K562 (cell line): ENCODE measurements around the gene PINK1. TPM values are rescaled to one million over a fixed set of nuclear protein-coding genes. Genes with fewer than 3 reads are reported as not detected.
A peak's percentile ranks its signal among the peaks of the same experiment; 100 is the strongest.

Source experiments
- CTCFL ChIP-seq: IDR thresholded peaks from 2 replicates; pipeline ENCODE4 v1.6.1; 2011; ENCODE audit warnings: borderline replicate concordance, low read depth, mild to moderate bottlenecking, moderate library complexity, low read length; ENCODE audit not compliant: insufficient read depth, poor library complexity, severe bottlenecking
- ELF1 ChIP-seq: fragments of 200-800 bp; sonication (Bioruptor generic); IDR thresholded peaks from 2 replicates; pipeline ENCODE4 v1.6.1; 2016; ENCODE audit warnings: missing genetic modification characterization, missing compliant biosample characterization
- FOXM1 ChIP-seq, 2 experiments: fragments of 450-650 bp in 1 of 2; sonication (generic) in 1 of 2; formaldehyde crosslinking in 1 of 2; IDR thresholded peaks; 2 replicates each; pipeline versions ENCODE4 v1.6.1 to v1.9.0; 2017 to 2022; ENCODE audit warnings: low read depth in 2 of 2, mild to moderate bottlenecking in 2 of 2, missing genetic modification reagents in 1 of 2, moderate library complexity in 1 of 2
- MBD2 ChIP-seq: sonication (generic); IDR thresholded peaks from 2 replicates; pipeline ENCODE4 v1.6.1; 2016; ENCODE audit warnings: low read depth, borderline replicate concordance
- MTA3 ChIP-seq: fragments of 450-650 bp; formaldehyde crosslinking; IDR thresholded peaks from 2 replicates; pipeline ENCODE4 v1.6.1; 2017; ENCODE audit warnings: mild to moderate bottlenecking, borderline replicate concordance
- NFYB ChIP-seq: IDR thresholded peaks from 2 replicates; pipeline ENCODE4 v1.6.1; 2011; ENCODE audit warnings: mild to moderate bottlenecking, moderate library complexity; ENCODE audit not compliant: insufficient read length; ENCODE audit errors: extremely low read depth
- PHB2 ChIP-seq: fragments of 450-650 bp; IDR thresholded peaks from 2 replicates; pipeline ENCODE4 v1.6.1; 2017; ENCODE audit warnings: low read depth
- POLR2AphosphoS2 ChIP-seq: IDR thresholded peaks from 2 replicates; pipeline ENCODE4 v1.6.1; 2012; ENCODE audit warnings: low read length, improper control_type of control experiment
- POLR2AphosphoS5 ChIP-seq: IDR thresholded peaks from 2 replicates; pipeline ENCODE4 v1.6.1; 2011; ENCODE audit warnings: mild to moderate bottlenecking, low read depth, low read length, moderate library complexity; ENCODE audit not compliant: control insufficient read depth, insufficient read depth
- RBBP5 ChIP-seq: fragments of 200-600 bp; sonication (generic); IDR thresholded peaks from 2 replicates; pipeline ENCODE4 v1.6.1; 2012; ENCODE audit warnings: borderline replicate concordance, mild to moderate bottlenecking, low read length, control low read depth, inconsistent platforms; ENCODE audit not compliant: insufficient read depth, poor library complexity, severe bottlenecking
- STAG1 ChIP-seq: sonication (generic); formaldehyde crosslinking; IDR thresholded peaks from 2 replicates; pipeline ENCODE4 v1.5.0; 2020; ENCODE audit warnings: missing genetic modification reagents, borderline replicate concordance
- TBP ChIP-seq: optimal IDR thresholded peaks from 2 replicates; pipeline ENCODE3; 2011; ENCODE audit warnings: low read depth, low read length, improper control_type of control experiment
- ZNF23 ChIP-seq: fragments of 250-450 bp; sonication (Bioruptor Pico); IDR thresholded peaks from 2 replicates; pipeline ENCODE4 v1.4.0; 2020; ENCODE audit warnings: mild to moderate bottlenecking
- ZNF354B ChIP-seq: fragments of 250-450 bp; sonication (Bioruptor Pico); IDR thresholded peaks from 2 replicates; pipeline ENCODE4 v1.4.0; 2020
- ZNF431 ChIP-seq: sonication (generic); formaldehyde crosslinking; IDR thresholded peaks from 2 replicates; pipeline ENCODE4 v1.8.0; 2022; ENCODE audit warnings: mild to moderate bottlenecking, missing genetic modification reagents
- ZNF445 ChIP-seq: fragments of 250-450 bp; sonication (Bioruptor Pico); IDR thresholded peaks from 2 replicates; pipeline ENCODE4 v1.4.0; 2020; ENCODE audit warnings: low read depth, mild to moderate bottlenecking, moderate library complexity
- ZNF583 ChIP-seq: fragments of 250-450 bp; sonication (Bioruptor Pico); IDR thresholded peaks from 2 replicates; pipeline ENCODE4 v1.4.0; 2020
- polyA plus RNA-seq, 8 experiments: library from polyadenylated mRNA; depleted of rRNA in 4 of 8; stranded (reverse) in 5 of 8; unstranded in 3 of 8; fragments of >200 nt; fragmentation: Nextera tagmentation in 2 of 8; fragmentation: Illumina TruSeq in 1 of 8; extraction: Ambion mirVana in 2 of 8; extraction: Trizol in 1 of 8; gene quantifications; 2 replicates each; pipeline versions ENCODE4 v1.2.1 to v1.2.3, GENCODE V29; 2011 to 2014; ENCODE audit warnings: inconsistent platforms in 1 of 8, missing spikeins in 1 of 8
- total RNA-seq, 7 experiments: library from RNA; depleted of rRNA in 6 of 7; stranded (reverse); fragments of >200 nt in 6 of 7; fragmentation: Illumina TruSeq in 2 of 7; extraction: Trizol in 2 of 7; gene quantifications; 2 replicates each; pipeline versions ENCODE4 v1.2.1 to v1.2.3, GENCODE V29; 2011 to 2021; ENCODE audit warnings: low replicate concordance in 1 of 7
- TF ChIP-seq, protein P1 (sequence below): IDR thresholded peaks from 3 replicates; pipeline ENCODE4 v1.6.1; 2011; ENCODE audit warnings: borderline replicate concordance, mild to moderate bottlenecking; ENCODE audit not compliant: insufficient read length, insufficient read depth
- TF ChIP-seq, protein P2 (sequence below): fragments of 250-450 bp; sonication (Bioruptor Pico); IDR thresholded peaks from 2 replicates; pipeline ENCODE4 v1.5.0; 2021; ENCODE audit warnings: mild to moderate bottlenecking, moderate library complexity

Gene PINK1
- total and polyA plus RNA-seq, 9 of the 15 experiments (the other 6 are each of a cell fraction or from before 2014, with no cell fraction given) = 1.5 to 11.3 (median 6.8) TPM

DNA sequence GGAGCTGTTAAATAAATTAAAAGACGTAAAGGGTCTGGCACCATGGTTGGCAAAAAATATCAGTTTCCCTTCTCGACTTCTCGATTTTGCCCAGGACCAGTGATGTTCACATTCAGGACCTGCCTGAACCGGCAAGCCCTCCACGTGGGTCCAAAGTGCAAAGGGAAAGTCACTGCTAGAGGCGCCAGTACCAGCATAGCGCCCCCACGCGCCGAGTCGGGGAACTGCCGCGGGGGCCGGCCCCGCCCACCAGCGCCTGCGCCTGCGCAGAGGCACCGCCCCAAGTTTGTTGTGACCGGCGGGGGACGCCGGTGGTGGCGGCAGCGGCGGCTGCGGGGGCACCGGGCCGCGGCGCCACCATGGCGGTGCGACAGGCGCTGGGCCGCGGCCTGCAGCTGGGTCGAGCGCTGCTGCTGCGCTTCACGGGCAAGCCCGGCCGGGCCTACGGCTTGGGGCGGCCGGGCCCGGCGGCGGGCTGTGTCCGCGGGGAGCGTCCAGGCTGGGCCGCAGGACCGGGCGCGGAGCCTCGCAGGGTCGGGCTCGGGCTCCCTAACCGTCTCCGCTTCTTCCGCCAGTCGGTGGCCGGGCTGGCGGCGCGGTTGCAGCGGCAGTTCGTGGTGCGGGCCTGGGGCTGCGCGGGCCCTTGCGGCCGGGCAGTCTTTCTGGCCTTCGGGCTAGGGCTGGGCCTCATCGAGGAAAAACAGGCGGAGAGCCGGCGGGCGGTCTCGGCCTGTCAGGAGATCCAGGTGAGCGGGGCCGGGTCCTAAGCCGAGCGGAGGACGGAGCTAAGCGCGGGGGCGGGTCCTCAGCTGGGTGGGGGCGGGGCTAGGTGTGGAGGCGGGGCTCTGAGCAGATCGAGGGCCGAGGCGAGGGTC is at the start of gene PINK1 (continued):
- TF ChIP-seq CTCFL = peak; percentile 82
- no peak for TF ChIP-seq STAG1 (CRISPR knock-in tag)
- TF ChIP-seq ZNF431 = peak; percentile 56; the same call in 1 of the 2 replicates
- peak; percentile 80 for TF ChIP-seq RBBP5
- TF ChIP-seq ZNF583 = no peak
- TF ChIP-seq MTA3 = no peak; the same call in 1 of the 2 replicates
- peak; percentile 23 for TF ChIP-seq TBP
- TF ChIP-seq, protein P1, sequence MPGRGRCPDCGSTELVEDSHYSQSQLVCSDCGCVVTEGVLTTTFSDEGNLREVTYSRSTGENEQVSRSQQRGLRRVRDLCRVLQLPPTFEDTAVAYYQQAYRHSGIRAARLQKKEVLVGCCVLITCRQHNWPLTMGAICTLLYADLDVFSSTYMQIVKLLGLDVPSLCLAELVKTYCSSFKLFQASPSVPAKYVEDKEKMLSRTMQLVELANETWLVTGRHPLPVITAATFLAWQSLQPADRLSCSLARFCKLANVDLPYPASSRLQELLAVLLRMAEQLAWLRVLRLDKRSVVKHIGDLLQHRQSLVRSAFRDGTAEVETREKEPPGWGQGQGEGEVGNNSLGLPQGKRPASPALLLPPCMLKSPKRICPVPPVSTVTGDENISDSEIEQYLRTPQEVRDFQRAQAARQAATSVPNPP = no peak
- no peak for TF ChIP-seq ZNF23 (CRISPR knock-in tag)
- no peak for TF ChIP-seq POLR2AphosphoS5
- TF ChIP-seq, protein P2, sequence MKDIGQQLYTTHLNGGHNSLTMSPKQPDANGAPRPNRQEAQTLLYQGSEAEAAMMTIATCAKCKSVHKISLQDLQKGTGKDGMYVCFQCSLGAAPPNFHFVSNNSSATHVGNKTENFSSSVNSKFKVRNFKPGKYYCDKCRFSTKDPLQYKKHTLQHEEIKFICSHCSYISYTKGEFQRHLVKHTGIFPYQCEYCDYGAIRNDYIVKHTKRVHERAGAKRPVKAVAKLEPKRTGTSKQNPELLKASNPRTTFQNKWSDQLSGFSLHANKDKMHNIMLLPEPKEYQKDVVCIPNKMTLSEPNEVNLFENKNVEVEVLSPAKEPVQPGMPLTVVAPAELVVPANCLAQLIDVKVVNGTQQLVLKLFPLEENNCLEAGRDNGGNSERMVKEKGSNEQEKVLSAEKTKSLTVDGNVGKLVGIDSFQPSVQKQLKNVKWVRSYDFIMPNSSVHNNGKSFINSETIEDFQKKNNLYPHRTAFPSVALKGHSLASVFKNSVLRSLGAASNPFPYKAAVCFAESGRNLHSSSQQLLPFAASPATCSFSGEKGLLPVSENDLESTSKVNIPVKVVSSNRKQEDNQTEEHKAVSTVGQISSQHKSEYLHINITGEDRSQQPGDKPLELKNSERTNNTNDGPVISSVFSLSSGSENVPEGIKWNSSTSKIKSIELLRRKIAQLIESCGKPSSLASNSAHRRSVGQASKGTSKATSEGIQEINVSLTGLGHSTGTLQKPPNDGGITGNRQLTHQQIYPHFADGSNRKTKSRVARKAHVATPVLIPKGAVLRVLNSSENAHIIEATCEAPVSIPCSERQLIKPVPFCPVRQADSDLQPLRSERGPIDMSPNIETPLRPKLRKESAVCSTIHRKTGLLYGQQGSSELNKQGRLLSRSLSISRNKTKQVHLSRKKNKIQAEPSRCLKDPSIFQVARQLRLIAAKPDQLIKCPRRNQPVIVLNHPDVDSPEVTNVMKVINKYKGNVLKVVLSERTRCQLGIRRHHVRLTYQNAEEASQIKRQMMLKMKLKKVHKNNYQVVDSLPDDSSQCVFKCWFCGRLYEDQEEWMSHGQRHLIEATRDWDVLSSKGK = no peak
- TF ChIP-seq ELF1 (tag) = no peak
- TF ChIP-seq POLR2AphosphoS2 = no peak
- TF ChIP-seq ZNF354B (CRISPR knock-in tag) = no peak
- TF ChIP-seq FOXM1 (IDR thresholded peaks at IDR 0.05; ENCODE audit: low read depth) = no peak
- TF ChIP-seq FOXM1 (CRISPR knock-in tag; IDR thresholded peaks at IDR 0.05; ENCODE audit: low read depth) = no peak
- no peak for TF ChIP-seq PHB2
- TF ChIP-seq MBD2 = no peak
- no peak for TF ChIP-seq NFYB
- no peak for TF ChIP-seq ZNF445 (CRISPR knock-in tag)
